Suppressor macrophage (primary cell): ENCODE results near the gene SLC13A4.
"Not testable (repeated sequence)": the region's sequence is repeated elsewhere in the genome, so short reads cannot be mapped to it uniquely, and the experiment has no call there.

Source experiments
- DNase-seq, 4 experiments: peaks; one replicate each; pipeline ENCODE4 v3.0.0-alpha.2; 2020 to 2022

Gene SLC13A4

GRCh38 chr7:135661311-135662122 is 66.5 kb downstream of the SLC13A4 start:
- no peak for DNase-seq

- peak; percentile 44 to 69 (median 57) for DNase-seq
Measured at GRCh38 chr7:135659159-135659846, 68.7 kb downstream of the SLC13A4 start.

- no peak for DNase-seq
Measured at GRCh38 chr7:135658564-135658963, 69.4 kb downstream of the SLC13A4 start.

DNA sequence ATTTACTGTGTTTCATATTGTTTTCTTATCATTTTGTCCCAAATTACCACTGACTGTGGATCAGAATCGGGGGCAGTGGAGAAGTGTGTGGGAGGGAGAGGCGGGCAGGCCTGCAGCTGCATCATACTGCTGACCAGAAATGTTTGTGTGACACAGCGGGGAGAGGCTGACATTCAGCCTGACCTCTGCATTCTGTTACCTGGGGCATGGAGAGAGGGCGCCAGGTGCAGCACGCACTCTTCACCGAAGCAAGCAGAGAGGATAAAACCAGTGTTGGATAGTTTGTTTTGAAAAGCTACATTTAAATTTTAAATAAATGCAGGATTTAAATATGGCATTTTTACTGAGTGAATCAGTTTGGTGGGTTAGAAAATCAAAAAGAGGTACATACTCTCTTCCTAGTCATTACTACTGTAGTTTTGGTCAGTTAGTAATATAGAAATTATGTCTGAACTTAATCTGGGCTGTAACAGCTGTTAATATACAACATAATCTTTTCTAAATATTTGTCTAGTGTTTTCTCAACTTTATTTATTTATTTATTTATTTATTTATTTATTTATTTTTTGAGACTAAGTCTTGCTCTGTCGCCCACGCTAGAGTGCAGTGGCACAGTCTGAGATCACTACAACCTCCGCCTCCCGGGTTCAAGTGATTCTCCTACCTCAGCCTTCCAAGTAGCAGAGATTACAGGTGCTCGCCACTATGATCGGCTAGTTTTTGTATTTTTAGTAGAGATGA is 74.5 kb downstream of the SLC13A4 start:
- DNase-seq: no peak

GRCh38 chr7:135650831-135651573 is 77.0 kb downstream of the SLC13A4 start:
- peak; percentile 80 to 91 (median 88) for DNase-seq

- no peak for DNase-seq
Measured at GRCh38 chr7:135648235-135648634, 79.8 kb downstream of the SLC13A4 start.

DNA sequence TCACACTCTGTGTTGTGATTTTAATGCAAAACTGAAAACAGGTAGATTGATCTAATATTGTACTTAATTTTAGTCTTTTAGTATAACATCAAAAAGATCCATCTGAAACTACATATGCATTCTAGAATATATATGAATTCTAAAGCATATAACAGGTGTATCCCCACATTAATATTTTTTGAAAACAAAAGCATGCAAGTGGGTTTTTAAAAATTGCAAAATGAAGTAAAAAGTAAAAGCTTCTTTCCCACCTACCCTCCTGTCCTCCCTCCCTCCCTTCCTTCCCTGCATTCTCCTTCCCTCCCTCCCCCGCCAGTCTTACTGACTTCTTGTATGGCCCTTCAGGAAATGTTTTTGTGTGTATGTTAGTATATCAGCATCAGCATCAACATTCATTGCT is 80.2 kb downstream of the SLC13A4 start:
- no peak for DNase-seq

GRCh38 chr7:135645296-135645904 is 82.6 kb downstream of the SLC13A4 start:
- DNase-seq: peak; percentile 39 to 77 (median 59)

- no peak for DNase-seq
Measured at GRCh38 chr7:135644729-135645128, 83.3 kb downstream of the SLC13A4 start.

- no peak for DNase-seq
Measured at GRCh38 chr7:135644154-135644553, 83.8 kb downstream of the SLC13A4 start.

DNA sequence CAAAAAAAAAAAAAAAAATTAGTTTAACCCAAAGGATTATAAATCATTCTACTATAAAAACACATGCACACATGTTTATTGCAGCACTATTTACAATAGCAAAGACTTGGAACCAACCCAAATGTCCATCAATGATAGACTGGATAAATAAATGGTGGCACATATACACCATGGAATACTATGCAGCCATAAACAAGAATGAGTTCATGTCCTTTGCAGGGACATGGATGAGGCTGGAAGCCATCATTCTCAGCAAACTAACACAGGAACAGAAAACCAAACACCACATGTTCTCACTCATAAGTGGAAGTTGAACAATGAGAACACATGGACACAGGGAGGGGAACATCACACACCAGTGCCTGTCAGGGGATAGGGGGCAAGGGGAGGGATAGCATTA is 88.3 kb downstream of the SLC13A4 start:
- not testable (repeated sequence) for DNase-seq

- no peak for DNase-seq
Measured at GRCh38 chr7:135634191-135634878, 93.7 kb downstream of the SLC13A4 start.
